GM10266 (cell line): ENCODE measurements around the gene TMEM217.

Experiments used
- DNase-seq: peaks from one replicate; pipeline ENCODE4 v3.0.0; 2012; ENCODE audit errors: extremely low spot score
- TF ChIP-seq, protein P1 (sequence below): IDR thresholded peaks from 2 replicates; pipeline ENCODE4 v1.5.1; 2012; ENCODE audit warnings: mild to moderate bottlenecking, low read depth; ENCODE audit not compliant: control insufficient read depth, insufficient read depth; ENCODE audit errors: missing control alignments

TMEM217 gene

DNA sequence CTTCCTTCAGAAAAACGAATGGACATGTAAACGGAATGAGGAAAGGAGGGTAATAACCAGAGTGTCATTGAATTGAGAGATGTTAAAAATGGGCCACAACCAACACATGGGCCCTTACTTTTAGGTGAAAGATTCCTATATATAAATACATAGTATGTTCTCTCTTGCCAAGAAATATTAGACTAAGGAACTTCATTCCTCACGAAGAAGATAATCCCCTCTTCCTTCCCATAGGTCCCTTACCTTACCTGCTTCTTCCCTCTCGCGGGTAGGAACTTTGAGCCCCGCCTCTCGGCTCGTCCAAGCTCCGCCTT is 667 bp downstream of the TMEM217 start:
- TF ChIP-seq, protein P1, sequence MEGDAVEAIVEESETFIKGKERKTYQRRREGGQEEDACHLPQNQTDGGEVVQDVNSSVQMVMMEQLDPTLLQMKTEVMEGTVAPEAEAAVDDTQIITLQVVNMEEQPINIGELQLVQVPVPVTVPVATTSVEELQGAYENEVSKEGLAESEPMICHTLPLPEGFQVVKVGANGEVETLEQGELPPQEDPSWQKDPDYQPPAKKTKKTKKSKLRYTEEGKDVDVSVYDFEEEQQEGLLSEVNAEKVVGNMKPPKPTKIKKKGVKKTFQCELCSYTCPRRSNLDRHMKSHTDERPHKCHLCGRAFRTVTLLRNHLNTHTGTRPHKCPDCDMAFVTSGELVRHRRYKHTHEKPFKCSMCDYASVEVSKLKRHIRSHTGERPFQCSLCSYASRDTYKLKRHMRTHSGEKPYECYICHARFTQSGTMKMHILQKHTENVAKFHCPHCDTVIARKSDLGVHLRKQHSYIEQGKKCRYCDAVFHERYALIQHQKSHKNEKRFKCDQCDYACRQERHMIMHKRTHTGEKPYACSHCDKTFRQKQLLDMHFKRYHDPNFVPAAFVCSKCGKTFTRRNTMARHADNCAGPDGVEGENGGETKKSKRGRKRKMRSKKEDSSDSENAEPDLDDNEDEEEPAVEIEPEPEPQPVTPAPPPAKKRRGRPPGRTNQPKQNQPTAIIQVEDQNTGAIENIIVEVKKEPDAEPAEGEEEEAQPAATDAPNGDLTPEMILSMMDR: no peak
- DNase-seq: no peak

DNA sequence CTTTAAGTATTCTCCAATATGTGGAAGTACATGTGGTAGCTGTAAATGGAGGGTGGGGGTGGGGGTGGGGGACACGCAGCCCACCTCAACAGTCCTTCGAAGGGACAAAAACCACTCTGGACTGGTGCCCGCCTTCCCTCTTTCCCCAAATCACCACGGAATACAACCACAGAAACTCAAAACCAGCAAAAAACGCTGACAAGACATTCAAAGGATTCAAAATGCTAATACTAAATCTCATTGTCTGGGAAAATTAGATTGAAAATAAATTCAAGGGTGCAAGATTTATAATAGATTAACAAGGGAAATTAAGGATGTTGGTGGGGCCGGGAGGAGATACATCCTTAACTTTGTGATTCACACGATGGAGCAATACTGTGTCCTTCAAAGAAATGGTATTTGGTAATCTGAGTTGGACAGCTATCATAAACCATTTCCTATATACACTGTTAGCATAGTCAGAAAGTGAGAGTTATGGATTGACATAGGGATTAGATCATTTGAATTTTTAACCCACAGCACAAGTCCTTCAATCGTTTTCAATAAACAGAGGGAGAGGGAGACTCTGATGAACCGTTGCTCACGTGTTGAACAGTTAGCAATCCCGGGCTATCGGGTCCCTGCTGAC is 1.1 kb downstream of the TMEM217 start:
- TF ChIP-seq, protein P1: no peak
- DNase-seq: no peak

DNA sequence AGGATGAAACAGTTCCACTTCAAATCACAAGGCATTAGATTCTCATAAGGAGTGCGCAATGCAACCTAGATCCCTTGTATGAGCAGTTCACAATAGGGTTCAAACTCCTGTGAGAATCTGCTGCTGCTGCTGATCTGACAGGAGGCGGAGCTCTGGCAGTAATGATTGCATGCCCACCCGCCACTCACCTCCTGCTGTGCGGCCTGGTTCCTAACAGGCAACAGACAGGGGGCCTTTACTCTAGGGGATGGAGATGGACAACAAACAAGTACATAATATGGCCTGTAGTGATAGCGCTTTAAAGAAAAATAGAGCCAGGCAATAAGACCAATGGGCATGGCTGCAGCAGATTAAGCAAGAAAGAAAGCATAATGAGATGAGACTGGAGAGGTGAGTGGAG is 3.1 kb downstream of the TMEM217 start:
- no peak for DNase-seq
- TF ChIP-seq, protein P1: no peak

DNA sequence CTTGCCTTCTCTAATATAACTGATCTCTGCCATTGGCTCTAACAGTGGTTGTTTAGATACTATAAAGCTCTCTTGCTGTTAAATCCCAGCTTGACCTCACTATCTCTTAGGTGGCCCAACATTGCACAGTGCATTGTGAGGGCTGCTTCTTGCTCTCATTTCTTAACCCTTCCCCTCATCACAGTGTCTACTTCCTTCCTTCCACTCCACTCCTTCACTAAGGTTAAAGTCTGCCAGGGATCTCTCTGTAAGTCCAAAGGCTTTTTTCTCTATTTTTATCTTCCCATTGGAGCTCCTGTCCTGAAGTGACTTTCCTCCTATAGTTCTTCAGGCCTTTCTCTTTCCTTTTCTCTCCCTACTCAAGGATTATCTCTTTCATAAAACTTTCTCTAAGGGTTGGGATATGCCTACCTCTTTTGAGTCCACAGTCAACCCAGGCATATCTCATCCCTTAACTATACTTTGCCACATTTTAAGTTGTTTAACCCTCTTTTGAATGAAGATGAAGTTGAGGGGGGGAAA is 4.4 kb downstream of the TMEM217 start:
- TF ChIP-seq, protein P1: no peak
- DNase-seq: no peak

DNA sequence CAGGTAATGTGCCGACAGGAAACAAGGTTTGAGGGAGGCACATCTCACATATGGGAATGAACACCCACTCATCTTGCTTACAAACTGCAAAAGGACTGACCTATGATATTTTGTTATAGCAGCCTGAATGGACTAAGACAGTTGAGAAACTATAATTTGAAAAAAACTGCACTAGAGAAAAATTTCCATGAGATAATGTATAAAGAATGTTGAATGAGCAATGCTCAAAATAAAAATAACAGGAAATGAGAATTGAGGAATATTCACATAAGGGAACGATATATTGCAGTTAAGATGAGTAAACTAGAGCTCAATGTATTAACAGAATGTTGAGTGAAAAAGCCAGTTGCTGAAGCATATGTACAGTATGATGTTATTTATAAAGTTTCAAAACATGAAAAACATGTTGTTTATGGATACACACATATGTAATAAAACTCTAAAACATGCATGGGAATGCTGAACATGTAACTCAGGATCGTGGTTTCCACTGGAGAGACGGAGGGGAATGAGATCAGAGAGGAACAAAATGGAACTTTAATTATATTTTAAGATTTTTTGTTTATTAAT is 6.6 kb downstream of the TMEM217 start:
- no peak for DNase-seq
- TF ChIP-seq, protein P1: no peak

DNA sequence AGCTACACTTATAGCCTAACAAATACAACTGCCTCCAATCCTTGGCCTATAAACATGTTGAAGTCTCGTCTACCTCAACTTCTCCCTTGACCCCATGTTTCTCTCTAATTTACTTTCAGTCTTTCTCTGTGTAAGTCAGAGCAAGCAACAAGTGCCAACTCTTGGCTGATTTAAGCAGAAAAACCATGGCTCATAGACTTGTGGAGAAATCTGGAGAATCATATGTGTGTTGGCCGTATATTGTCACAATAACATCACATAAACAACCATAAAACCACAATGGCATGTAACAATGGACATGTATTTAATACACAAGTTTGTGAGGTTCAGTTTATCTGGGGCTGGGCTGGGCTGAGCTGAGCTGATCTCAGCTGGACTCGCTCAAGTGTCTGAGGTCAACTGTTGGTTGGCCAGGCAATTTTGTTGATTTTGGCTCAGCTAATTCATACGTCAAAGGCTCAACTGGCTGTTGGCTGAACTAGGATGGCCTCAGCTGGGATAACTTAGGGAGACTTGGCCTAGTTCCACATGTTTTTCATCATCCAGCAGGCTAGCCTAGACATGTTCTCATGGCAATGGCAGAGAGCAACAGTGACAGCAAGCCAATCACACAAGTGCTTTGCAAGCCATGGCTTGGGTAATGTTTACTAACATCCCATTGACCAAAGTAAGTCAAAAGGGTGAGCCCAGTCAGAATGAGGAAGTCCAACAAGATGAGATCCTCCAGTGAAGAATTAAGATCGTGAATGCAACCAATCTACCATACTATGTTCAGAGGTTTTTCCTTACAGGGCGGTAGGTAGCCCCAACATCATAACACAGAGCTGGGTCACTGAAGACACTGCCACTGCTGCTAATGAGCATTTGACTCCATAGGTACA is 13.3 kb downstream of the TMEM217 start:
- DNase-seq: no peak

More for the DNA sequence above, 13.3 kb downstream of the TMEM217 start:
- TF ChIP-seq, protein P1: no peak
